ENCODE data around the gene ALOXE3.
"Not testable (repeated sequence)": the region's sequence is repeated elsewhere in the genome, so short reads cannot be mapped to it uniquely, and the experiment has no call there.

Gene ALOXE3

GRCh38 chr17:8121681-8122421 is 3.5 kb upstream of the ALOXE3 start:
- DNase-seq (ENCODE audit: low spot score), result peak; percentile 62

GRCh38 chr17:8121407-8121680 is 3.0 kb upstream of the ALOXE3 start:
- DNase-seq (ENCODE audit: low spot score), result no peak

- DNase-seq (ENCODE audit: low spot score), result peak; percentile 34
Measured at GRCh38 chr17:8120520-8121406, 2.4 kb upstream of the ALOXE3 start.

GRCh38 chr17:8119581-8120519 is 1.5 kb upstream of the ALOXE3 start:
- peak; percentile 48 for DNase-seq (ENCODE audit: low spot score)

- DNase-seq (ENCODE audit: low spot score), result peak; percentile 75
Measured at GRCh38 chr17:8118769-8119580, 661 bp upstream of the ALOXE3 start.

GRCh38 chr17:8117367-8117979 is 841 bp downstream of the ALOXE3 start:
- no peak for DNase-seq (ENCODE audit: low spot score)

- no peak for DNase-seq (ENCODE audit: low spot score)
Measured at GRCh38 chr17:8116776-8117175, 1.5 kb downstream of the ALOXE3 start.

- no peak for DNase-seq (ENCODE audit: low spot score)
Measured at GRCh38 chr17:8110907-8111306, 7.4 kb downstream of the ALOXE3 start.

- no peak for DNase-seq (ENCODE audit: low spot score)
Measured at GRCh38 chr17:8110456-8110804, 7.9 kb downstream of the ALOXE3 start.

GRCh38 chr17:8109661-8110455 is 8.5 kb downstream of the ALOXE3 start:
- peak; percentile 74 for DNase-seq (ENCODE audit: low spot score)

- no peak for DNase-seq (ENCODE audit: low spot score)
Measured at GRCh38 chr17:8108972-8109660, 9.2 kb downstream of the ALOXE3 start.

GRCh38 chr17:8106980-8107379 is 11.3 kb downstream of the ALOXE3 start:
- DNase-seq (ENCODE audit: low spot score), result not testable (repeated sequence)

GRCh38 chr17:8105957-8106398 is 12.3 kb downstream of the ALOXE3 start:
- no peak for DNase-seq (ENCODE audit: low spot score)

- no peak for DNase-seq (ENCODE audit: low spot score)
Measured at GRCh38 chr17:8104911-8105310, 13.4 kb downstream of the ALOXE3 start.

GRCh38 chr17:8103549-8103948 is 14.8 kb downstream of the ALOXE3 start:
- DNase-seq (ENCODE audit: low spot score), result no peak

GRCh38 chr17:8101721-8102120 is 16.6 kb downstream of the ALOXE3 start:
- no peak for DNase-seq (ENCODE audit: low spot score)

- DNase-seq (ENCODE audit: low spot score), result no peak
Measured at GRCh38 chr17:8100763-8101162, 17.6 kb downstream of the ALOXE3 start.

GRCh38 chr17:8100111-8100510 is 18.2 kb downstream of the ALOXE3 start:
- DNase-seq (ENCODE audit: low spot score), result no peak

GRCh38 chr17:8096541-8096940 is 21.8 kb downstream of the ALOXE3 start:
- no peak for DNase-seq (ENCODE audit: low spot score)

- no peak for DNase-seq (ENCODE audit: low spot score)
Measured at GRCh38 chr17:8095361-8095760, 23.0 kb downstream of the ALOXE3 start.

All from HuH-7 (cell line).